ENCODE data around the gene CTBP1.

Gene CTBP1

DNA sequence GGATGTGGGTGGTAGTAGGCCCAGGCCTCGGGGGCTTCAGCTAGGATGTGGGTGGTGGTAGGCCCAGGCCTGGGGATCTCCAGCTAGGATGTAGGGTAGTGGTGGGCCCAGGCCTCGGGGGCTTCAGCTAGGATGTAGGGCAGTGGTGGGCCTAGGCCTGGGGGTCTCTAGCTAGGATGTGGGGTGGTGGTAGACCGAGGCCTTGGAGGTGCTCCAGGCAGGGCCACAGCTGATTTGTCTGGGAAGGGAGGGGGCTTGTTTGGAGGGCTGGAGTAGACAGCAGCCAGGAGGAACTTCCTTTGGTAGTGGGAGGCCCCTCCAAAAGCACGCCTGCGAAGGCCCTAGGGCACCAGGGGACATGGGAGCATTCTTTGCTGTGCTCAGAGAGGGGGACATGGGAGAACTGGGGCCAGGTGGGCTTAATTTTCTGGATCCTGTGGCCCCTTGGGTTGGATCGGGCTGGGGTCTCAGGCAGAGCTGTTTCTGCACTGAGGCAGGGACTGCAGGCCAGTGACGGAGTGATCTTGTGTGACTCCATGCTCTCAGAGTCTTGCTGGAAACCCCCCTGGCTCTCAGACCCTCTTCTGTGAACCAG, 73.2 kb downstream of the CTBP1 start:
- DNase-seq (ENCODE audit: low spot score), result no peak

DNA sequence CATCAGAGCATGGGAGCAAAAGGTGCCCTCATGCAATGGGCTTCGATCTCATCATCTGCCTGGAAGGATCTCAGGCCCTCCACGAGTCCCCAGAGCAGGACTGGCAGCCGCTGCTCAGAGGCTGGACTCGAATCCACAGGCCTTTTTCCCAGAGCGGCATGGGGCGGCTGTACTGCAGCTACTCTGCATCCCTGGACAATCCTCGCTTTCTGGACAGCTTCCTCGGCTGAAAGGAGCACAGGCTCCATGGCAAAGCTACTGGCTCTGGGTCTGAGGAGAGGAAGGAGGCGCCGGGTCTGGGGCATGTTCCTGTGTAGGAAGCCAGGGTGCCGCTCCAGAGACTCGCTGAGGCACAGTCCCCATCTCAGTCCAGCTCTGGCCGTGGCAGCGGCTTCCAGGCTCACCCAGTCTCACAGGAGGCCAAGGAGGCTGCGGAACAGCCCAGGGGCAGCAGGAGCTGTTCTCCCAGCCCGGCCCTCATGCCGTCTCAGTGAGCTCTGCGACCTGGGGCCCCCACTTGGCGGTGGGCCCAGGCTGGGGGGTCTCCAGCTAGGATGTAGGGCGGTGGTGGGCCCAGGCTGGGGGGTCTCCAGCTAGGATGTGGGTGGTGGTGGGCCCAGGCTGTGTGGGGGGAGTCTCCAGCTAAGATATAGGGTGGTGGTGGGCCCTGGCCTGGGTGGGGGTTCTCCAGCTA, 73.8 kb downstream of the CTBP1 start:
- no peak for DNase-seq (ENCODE audit: low spot score)

DNA sequence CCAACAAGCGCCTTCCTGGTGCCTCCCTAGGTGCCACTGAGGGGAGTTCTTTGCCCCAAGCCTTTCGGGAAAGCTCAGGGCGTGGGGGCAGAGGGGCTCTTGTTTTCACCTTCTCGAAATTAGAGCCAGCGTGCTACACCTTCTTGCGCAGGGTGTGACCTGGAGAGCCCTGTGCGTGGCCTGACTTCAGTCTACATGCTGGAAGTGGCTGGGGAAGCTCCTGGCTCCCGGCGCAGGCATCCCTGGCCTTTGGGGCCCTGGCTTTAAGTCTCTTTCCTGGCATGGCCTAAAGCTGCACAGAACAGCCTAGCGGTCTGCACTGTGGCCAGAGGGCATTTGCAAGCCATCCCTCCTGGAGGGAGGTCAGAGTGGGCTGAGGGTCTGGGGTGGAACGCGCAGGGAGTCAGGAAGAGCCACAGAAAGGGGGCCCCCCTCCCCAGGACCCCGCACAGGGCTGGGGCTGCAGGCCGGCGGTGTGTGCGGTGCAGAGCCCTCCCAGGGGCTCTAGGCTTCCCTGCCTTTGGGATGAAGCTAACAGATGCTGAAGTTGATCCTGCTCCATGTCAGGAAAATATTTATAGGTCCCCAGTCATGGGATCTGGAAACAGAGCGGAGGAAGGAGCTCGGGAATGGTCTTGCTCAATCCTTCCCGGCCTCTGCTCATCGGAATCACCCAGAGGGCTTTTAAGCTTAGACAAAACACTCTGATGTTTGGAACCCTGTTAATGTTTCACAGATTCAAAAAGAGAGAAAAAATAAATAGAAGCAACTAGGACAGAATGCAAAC, 75.8 kb downstream of the CTBP1 start:
- DNase-seq (ENCODE audit: low spot score), result no peak

DNA sequence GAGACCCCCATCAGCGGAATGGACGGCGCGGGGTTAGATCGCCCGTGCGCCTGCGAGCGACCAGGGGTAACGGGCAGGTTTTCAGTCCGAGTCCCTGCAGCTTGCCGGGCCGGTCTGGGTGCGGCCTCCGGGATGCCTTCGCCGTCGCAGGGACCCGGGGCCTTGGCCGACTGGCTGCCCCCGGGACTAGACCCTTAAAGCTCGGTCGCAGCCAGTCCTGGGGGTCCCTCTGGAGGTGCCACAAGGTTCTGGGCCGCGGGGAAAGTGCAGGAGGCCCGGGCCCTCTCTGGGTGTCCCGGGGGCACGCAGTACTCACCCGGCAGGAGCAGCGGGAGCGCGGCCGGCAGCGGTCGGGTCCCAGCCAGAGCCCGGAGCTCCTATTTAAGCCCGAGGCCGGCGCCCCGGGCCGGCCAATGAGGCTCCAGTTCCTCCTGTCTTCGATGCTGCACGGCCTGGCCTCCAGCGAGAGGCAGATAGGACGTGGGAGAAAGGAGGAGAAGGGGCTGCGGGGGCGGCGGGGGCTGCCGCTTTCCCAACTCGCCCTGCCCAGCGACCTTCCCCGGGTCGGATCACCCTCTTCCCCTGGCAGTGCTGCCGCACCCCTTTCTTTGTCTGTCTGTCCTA, 76.6 kb downstream of the CTBP1 start, which contains the start of gene SPON2:
SPON2 (minus strand) TSS at position 356 of the 624 bp plus-strand sequence.
- DNase-seq (ENCODE audit: low spot score), result no peak

DNA sequence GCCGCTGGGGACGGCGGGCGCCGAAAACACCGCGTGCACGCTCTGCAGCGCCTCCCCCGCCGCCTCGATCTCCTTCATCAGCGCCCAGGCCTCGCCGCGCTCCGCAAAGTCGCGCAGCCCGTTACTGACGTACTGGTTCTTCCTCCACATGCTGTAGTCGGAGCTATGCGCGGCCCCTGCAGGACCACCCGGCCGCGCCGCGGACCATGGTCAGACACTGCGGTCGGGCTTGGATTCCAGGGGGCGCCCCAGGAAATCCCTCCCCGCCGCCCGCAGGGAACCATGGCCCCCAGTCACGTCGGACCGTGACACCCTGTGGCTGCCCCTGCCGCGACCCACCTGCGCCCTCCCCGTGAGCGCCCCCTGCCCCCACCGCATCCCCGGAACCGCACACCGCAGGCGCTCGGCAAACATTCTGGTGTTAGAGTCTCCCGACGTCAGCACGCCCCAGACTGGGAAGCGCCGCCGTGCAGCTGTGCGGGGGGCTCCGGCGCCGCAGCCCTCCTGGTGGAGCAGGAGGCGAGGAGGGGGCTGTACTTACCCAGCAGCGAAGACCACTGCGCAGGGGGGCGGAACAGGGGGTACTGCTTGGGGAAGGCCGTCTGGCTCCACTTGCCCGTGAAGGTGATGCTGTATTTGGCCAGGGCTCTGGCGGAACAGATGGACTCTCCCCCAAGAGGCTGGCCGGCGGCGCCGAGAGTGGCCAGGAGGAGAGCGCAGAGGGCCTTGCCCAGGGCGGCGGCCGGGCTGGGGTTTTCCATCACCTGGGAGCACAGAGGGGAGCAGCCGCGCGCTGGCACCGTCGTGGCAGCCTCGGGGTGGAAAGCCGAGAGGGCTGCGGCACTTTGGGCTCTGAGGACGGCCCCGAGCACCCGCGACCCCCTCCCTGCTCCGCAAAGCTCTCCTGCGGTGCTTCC, 77.4 kb downstream of the CTBP1 start:
- no peak for DNase-seq (ENCODE audit: low spot score)

DNA sequence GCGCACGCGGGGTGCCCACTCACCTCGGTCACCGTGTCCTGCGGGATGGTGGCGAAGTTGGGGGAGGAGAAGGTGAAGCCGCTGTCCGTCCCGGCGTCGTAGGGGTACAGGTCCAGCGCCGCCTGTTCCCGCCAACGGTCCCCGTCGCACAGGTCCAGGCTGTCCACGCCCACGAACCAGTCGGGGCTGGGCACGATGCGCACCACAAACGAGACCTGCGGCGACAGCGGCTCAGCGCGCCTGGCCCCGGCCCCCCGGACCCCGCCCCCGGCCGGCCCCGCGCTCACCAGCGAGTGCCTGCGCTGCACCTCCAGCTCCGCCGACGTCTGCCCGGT, 78.0 kb downstream of the CTBP1 start:
- no peak for DNase-seq (ENCODE audit: low spot score)

DNA sequence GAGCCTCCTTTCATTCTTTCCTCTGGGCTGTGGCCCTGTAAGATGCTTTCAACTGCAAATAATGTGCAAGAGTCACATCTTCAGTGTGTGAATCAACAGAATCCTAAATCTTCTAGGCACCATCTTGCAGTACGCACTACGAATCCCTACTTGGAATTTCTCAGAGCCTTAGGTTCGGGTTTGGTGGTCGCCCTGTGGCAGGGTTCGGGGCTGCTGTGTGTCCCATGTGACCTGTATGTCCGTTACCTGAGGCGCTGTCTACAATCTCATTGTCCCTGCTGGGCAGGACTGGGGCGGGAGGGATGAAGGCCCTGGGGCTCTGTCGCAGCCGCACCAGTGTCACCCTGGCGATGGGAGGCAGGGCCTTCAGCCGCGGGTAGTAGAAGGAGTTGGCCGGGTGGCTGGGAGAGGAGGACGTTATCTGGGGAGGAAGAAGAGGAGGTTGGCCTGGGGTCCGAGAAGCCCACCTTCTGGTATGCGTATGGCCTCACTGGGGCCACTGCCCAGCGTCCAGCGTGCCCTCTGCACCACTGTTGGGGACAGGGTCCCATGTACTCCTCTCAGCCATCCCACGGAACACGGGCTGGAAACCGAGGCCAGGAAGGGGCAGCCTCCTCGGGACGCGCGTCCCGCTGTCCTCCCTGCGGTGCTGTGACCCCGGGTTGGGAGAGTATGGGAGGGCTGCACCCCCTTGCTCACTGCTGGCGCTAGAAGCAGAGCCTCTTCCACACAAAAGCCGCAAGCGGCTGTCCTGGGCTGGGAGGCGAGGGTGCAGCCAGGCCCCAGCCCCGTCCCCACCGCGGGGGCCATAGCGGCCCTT, 78.6 kb downstream of the CTBP1 start:
- no peak for DNase-seq (ENCODE audit: low spot score)

DNA sequence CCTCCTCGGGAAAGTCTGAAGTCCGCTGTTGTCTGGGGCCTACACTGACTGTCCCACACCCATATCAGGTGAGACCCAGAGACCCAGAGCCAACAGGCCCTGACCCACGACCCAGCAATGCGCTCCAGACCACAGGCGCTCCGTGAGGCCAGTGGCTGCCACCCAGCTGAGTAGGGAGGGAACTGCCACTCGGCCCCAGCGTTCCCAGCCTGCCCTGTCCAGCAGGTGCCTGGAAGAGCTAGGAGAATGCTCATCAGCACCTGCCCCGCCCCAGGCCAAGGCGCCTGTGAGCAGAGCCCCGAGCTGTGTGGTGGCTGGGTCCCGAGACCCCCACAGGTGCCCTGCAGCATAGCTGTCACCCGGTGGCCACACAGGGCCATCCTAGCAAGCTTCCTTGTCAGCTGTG, 79.2 kb downstream of the CTBP1 start:
- DNase-seq (ENCODE audit: low spot score), result no peak

DNA sequence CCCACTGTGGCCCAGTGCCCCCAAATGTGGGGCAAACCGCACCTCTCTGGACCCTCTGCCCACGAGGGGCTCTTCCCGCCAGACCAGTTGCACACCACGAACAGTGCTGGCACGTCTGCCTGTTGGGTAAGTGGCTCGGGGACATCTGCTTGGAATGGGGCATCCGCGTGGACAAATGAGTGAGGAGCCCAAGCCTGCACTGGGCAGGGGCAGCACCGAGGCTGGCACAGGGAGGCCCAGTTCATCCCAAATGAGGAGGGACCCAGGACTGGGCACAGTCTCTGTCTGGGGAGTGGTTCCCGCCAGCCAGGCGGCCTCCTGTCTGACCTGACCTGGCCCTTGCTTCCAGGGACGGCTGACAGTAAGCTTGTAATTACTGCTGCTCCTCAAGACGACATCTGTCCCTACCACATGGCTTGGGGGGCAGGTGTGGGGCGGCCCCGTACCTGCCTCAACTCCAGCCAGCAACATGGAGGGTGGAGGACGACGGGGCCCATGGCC, 79.7 kb downstream of the CTBP1 start:
- no peak for DNase-seq (ENCODE audit: low spot score)

DNA sequence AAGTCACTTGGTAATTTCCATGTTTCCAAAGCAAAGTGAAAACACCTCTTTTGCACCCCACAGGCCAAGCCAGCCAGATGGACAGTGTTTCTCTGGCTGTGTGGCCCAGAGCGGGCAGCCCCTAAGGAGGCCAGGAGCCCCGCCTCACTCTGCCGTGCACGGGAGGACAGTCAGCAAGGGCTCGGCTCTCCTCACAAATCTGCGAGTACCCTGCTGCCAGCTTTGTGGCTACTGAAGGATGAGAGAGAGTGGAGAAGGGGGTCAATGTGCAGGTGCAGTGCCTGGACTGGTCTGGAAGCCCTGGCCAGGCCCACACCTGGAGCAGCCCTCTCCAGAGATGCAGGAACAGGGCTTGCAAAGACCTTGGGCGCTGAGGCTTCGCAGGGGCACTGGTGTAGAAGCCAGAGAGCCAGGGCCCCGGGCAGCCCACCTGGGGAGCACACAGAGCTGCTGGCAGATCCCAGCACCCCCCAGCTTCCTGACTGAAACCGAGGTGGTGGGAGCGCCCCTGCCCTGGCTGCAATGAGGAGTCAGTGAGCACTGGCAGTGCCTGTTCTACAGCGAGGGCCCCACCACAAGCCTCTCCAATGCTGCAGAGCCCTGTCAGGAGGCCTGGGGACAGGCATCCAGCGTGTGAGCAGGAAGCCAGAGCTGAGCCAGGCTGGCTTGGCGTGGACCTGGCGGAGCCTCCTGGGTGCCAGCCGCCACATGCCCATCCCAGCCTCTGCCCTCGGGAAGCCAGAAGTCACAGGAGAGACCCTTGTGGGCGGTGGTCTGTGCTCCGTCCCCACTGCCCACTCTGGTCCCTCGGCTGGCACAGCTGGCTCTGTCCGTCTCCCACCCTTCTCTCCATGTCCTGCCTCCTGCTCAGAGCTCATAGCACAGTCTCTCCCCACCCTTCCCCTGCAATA, 80.5 kb downstream of the CTBP1 start:
- no peak for DNase-seq (ENCODE audit: low spot score)

DNA sequence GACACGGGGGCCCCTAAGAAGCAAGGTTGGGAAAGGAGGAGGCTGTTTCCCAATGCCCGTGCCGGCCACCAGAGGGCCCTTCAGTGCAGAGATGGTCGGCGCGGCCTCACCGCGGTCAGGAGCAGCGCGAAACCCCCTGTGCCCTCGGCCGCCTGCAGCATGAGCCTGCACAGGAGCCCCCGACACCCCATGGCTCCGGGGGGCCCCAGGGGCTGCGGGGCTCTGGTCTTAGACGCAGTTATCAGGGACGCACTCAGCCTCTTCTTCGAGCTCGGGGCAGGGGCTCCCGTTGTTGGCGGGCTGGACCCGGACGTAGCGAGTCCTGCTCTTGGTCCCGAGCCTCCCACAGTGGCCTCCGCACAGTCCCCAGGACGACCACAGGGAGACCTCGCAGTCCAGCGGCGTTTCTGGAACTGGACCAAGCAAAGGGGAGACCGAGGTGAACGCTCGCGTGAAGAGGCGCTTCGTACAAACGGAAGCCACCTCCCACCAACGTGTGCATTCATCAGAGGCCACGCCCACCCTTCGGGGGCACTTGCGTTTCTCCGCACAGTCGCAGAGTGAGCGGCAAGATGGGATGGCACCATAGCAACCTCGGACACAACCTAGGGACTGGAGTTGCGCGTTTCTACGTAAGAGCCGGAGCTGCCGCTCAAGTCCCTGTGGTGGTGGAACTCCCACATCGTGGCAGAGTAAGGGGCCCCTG, 81.5 kb downstream of the CTBP1 start:
- DNase-seq (ENCODE audit: low spot score), result peak; percentile 89

DNA sequence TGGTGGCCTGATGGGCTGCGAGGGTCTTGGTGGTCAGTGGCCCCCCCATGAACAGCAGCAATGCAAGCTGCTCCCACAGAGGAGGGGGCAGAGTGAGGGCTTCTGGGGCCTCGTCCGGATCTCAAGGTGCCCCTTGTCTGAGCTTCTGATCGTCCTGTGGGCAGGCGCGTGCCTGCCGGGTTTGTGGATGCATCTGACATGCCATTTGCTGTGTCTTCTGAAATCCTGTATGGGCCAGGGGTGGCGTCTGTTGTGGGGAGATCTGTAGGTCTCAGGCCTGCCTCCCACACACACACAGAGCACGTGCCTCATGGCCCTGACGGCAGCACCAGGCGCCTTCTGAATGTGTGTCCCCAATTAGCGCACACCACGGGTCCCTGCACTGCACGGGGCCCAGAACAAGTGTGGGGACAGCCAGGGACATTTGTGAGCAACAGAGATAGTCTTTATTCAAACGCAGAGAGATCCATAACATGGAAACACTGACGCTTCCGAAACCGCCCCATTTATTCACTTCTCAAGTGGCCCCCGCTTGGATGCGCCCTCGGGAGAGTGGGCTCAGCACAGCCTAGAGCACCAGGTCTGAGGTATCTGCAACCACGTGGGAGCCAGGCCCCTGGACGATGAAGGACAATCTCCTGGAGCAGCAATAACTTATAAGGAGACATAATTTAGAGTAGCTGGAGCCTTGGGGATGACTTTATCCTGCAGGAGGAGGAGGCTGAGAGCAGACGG, 82.3 kb downstream of the CTBP1 start:
- DNase-seq (ENCODE audit: low spot score), result no peak

DNA sequence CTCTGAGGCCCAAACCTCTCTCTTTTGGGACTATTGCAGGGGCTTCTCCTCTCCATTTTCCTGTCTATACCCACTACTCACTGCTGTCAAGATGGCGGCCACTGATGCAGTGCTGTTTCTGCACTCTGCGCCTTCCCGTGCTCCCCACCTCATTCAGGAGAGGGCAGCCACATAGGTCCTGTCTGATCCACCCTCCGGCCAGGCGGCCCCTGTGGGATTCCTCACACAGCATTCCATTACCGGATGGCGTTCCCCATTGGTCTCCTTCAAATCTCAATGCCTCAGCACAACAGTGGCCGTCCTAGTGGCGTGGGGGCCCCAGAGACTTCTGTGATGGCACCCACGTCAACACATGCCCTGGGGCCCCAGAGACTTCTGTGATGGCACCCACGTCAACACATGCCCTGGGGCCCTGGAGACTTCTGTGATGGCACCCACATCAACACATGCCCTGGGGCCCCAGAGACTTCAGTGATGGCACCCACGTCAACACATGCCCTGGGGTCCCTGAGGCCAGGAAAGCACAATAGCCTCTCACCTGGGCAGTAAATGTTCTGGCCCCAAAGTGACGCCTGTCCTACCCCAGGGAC, 83.9 kb downstream of the CTBP1 start:
- no peak for DNase-seq (ENCODE audit: low spot score)

DNA sequence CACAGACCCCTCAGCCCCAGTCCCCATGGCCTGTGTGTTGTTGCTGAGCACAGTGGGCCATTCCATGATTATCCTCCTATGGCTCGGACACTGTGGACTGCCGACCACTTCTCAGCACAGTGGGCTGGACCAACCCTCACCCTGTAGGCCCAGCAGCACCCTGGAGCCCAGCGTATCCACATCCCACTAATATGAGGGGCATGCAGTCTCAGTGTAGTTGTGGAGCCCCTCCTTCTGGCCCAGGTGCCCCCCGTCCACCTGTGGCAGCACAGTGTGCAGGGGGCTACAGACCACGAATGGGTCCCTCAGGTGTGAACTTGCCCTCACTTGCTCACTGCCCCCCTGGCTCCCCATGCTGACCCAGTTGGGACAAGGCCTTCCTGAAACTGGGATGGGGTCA, 84.5 kb downstream of the CTBP1 start:
- DNase-seq (ENCODE audit: low spot score), result no peak

DNA sequence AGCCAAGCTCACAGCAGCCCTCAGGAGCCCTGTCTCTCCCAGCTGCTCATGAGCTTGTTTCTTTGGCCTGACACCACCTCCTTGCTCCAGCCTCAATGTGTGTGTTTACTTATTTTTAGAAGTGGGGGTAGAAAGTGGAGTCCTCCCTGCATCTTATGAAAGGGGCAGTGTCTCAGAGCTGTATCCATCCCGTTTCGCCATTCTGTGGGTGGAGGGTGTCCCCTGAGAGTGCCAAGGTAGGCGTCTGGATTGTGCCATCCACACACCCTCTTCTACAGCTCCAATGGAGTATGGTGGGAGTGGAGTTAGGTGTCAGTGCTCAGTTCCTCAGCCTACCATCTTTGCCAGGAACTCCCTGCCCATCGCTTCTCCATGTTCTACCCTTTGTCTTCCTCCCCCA, 84.9 kb downstream of the CTBP1 start:
- DNase-seq (ENCODE audit: low spot score), result no peak

All from left forelimb (tissue), 1 donor.